CD14-positive monocyte (primary cell): ENCODE results near the gene TUBB4B. TPM values are rescaled to one million over a fixed set of nuclear protein-coding genes. Genes with fewer than 3 reads are reported as not detected.

Experiments
- DNase-seq, 3 donors: peaks; one replicate each; pipeline ENCODE4 v3.0.0-alpha.2; 2011 to 2022
- H2AFZ ChIP-seq: 2 replicates; pipeline ENCODE4 v1.6.0; 2012; ENCODE audit warnings: mild to moderate bottlenecking, low read depth, low read length, inconsistent platforms; ENCODE audit not compliant: insufficient read depth, poor library complexity, severe bottlenecking
- H3K27ac ChIP-seq, 2 donors: 1 replicate in 1 of 2; 2 replicates in 1 of 2; pipeline ENCODE4 v1.5.1; 2012 to 2013; ENCODE audit warnings: low read length in 2 of 2, control low read depth in 1 of 2, inconsistent platforms in 1 of 2, low read depth in 1 of 2, mild to moderate bottlenecking in 1 of 2
- H3K27me3 ChIP-seq, 2 donors: one replicate each; pipeline versions ENCODE4 v1.6.0 to v1.6.1; 2011 to 2013; ENCODE audit warnings: low read length in 2 of 2; ENCODE audit not compliant: control insufficient read depth in 2 of 2, insufficient read depth in 2 of 2
- H3K36me3 ChIP-seq, 2 donors: replicated peaks in 1 of 2; 1 replicate in 1 of 2; 2 replicates in 1 of 2; pipeline versions ENCODE4 v1.5.1 to v1.6.1; 2012 to 2013; ENCODE audit warnings: low read length in 2 of 2, control low read depth in 1 of 2, inconsistent platforms in 1 of 2, mild to moderate bottlenecking in 1 of 2; ENCODE audit not compliant: insufficient read depth in 2 of 2, control insufficient read depth in 1 of 2
- H3K4me1 ChIP-seq, 2 donors: 1 replicate in 1 of 2; 2 replicates in 1 of 2; pipeline versions ENCODE4 v1.5.1 to v1.6.1; 2012 to 2013; ENCODE audit warnings: low read length in 2 of 2, control low read depth in 1 of 2, inconsistent platforms in 1 of 2, mild to moderate bottlenecking in 1 of 2, moderate library complexity in 1 of 2; ENCODE audit not compliant: insufficient read depth in 2 of 2, control insufficient read depth in 1 of 2
- H3K4me2 ChIP-seq: replicated peaks from 2 replicates; pipeline ENCODE3; 2012; ENCODE audit warnings: low read length, moderate library complexity, mild to moderate bottlenecking; ENCODE audit not compliant: poor library complexity, severe bottlenecking; ENCODE audit errors: extremely low read depth
- H3K4me3 ChIP-seq, 3 experiments: fragments of 200-600 bp in 1 of 3; sonication (generic) in 1 of 3; replicated peaks in 1 of 3; 1 replicate in 2 of 3; 2 replicates in 1 of 3; pipeline ENCODE4 v1.5.1; 2011 to 2013; ENCODE audit warnings: low read length in 3 of 3, mild to moderate bottlenecking in 3 of 3, control low read depth in 2 of 3, low read depth in 2 of 3, inconsistent platforms in 1 of 3, moderate library complexity in 1 of 3
- H3K79me2 ChIP-seq: 2 replicates; pipeline ENCODE4 v1.6.0; 2012; ENCODE audit warnings: mild to moderate bottlenecking, control low read depth, inconsistent platforms, low read length, moderate library complexity; ENCODE audit not compliant: insufficient read depth
- H3K9ac ChIP-seq: 2 replicates; pipeline ENCODE4 v1.6.0; 2017; ENCODE audit warnings: low read length, mild to moderate bottlenecking; ENCODE audit not compliant: insufficient read depth, poor library complexity, severe bottlenecking
- H3K9me3 ChIP-seq, 2 donors: replicated peaks in 1 of 2; 1 replicate in 1 of 2; 2 replicates in 1 of 2; pipeline versions ENCODE4 v1.5.1 to v1.6.1; 2012 to 2013; ENCODE audit warnings: low read length in 2 of 2, control low read depth in 1 of 2; ENCODE audit not compliant: control insufficient read depth in 1 of 2, insufficient read depth in 1 of 2
- H4K20me1 ChIP-seq: 2 replicates; pipeline ENCODE4 v1.6.0; 2012; ENCODE audit warnings: mild to moderate bottlenecking, low read length, control low read depth, moderate library complexity; ENCODE audit not compliant: insufficient read depth
- H3K27ac Mint-ChIP-seq, 7 donors: one replicate each; pipeline ENCODE4 v1.8.0; 2020; ENCODE audit warnings: mild to moderate bottlenecking in 7 of 7, mixed read lengths in 7 of 7, moderate library complexity in 6 of 7, inconsistent platforms in 2 of 7
- H3K27me3 Mint-ChIP-seq, 3 donors: one replicate each; pipeline ENCODE4 v1.8.0; 2021 to 2022; ENCODE audit warnings: low read depth in 3 of 3, mild to moderate bottlenecking in 3 of 3, mixed read lengths in 3 of 3, moderate library complexity in 3 of 3, inconsistent platforms in 1 of 3
- H3K36me3 Mint-ChIP-seq, 2 donors: one replicate each; pipeline ENCODE4 v1.8.0; 2020; ENCODE audit warnings: mixed read lengths in 2 of 2, inconsistent platforms in 1 of 2, mild to moderate bottlenecking in 1 of 2
- H3K4me1 Mint-ChIP-seq: one replicate; pipeline ENCODE4 v1.8.0; 2020; ENCODE audit warnings: mild to moderate bottlenecking, mixed read lengths
- H3K4me3 Mint-ChIP-seq, 2 donors: one replicate each; pipeline ENCODE4 v1.8.0; 2020; ENCODE audit warnings: mild to moderate bottlenecking in 2 of 2, mixed read lengths in 2 of 2, moderate library complexity in 1 of 2
- H3K9me3 Mint-ChIP-seq, 7 donors: one replicate each; pipeline ENCODE4 v1.8.0; 2020 to 2022; ENCODE audit warnings: mixed read lengths in 7 of 7, mild to moderate bottlenecking in 6 of 7, moderate library complexity in 6 of 7, inconsistent platforms in 2 of 7
- CTCF ChIP-seq: fragments of 200-600 bp; IDR thresholded peaks from one replicate; pipeline ENCODE4 v1.8.0; 2022; ENCODE audit warnings: antibody characterized with exemption, mild to moderate bottlenecking
- WGBS: methylation state at CpG from one replicate; pipeline ENCODE4 v1.1.5; 2013; ENCODE audit warnings: missing lambda C conversion rate; ENCODE audit not compliant: insufficient coverage; 5-methylcytosine and 5-hydroxymethylcytosine counted together
- intact Hi-C, 2 donors: fragments of 100-400 bp; cut with micrococcal nuclease; formaldehyde crosslinking; loops; one replicate each; pipeline versions ENCODE4 v1.15.0 to v1.15.1; 2023
- polyA plus RNA-seq, 3 donors: library from polyadenylated mRNA; depleted of rRNA in 1 of 3; unstranded in 2 of 3; stranded (reverse) in 1 of 3; fragments of 300-500 nt in 2 of 3; fragments of >200 nt in 1 of 3; fragmentation: Illumina TruSeq in 2 of 3; gene quantifications; 1 replicate in 2 of 3; 2 replicates in 1 of 3; pipeline ENCODE4 v1.2.3, GENCODE V29; 2012 to 2021

TUBB4B gene
- polyA plus RNA-seq, 3 donors = 58.1 to 284 (median 70.8) TPM

GRCh38 chr9:137247916-137248175 lies 6.8 kb downstream of the TUBB4B start:
- Histone ChIP-seq H3K36me3 (peaks cover 9 to 10% of the 10 kb centered on the region in 2 donors), H3K4me2 (no peak overlapping the region), H3K27me3 (no peaks in the 10 kb centered on the region), H3K9ac (no peak overlapping the region), H3K27ac (no peak overlapping the region), H3K79me2 (peaks cover 3% of the 10 kb centered on the region), H4K20me1 (peaks cover 20% of the 10 kb centered on the region), H2AFZ (no peak overlapping the region), H3K9me3 (no peaks in the 10 kb centered on the region), H3K4me1 (peaks cover 6 to 13% of the 10 kb centered on the region in 2 donors), H3K4me3 (no peak overlapping the region)
- Mint-ChIP-seq H3K27ac (no peak overlapping the region), H3K4me3 (no peak overlapping the region), H3K27me3 (peaks cover 2 to 7% (median 6%) of the 10 kb centered on the region in 3 donors), H3K36me3 (peaks cover 7 to 10% of the 10 kb centered on the region in 2 donors), H3K4me1 (peaks cover 16% of the 10 kb centered on the region), H3K9me3 (no peaks in the 10 kb centered on the region)
- no peak for TF ChIP-seq CTCF
- DNase-seq = no peak
- intact Hi-C loops = no loop called here
- WGBS = 100% methylated on average over 2 of the region's 6 CpGs

DNA sequence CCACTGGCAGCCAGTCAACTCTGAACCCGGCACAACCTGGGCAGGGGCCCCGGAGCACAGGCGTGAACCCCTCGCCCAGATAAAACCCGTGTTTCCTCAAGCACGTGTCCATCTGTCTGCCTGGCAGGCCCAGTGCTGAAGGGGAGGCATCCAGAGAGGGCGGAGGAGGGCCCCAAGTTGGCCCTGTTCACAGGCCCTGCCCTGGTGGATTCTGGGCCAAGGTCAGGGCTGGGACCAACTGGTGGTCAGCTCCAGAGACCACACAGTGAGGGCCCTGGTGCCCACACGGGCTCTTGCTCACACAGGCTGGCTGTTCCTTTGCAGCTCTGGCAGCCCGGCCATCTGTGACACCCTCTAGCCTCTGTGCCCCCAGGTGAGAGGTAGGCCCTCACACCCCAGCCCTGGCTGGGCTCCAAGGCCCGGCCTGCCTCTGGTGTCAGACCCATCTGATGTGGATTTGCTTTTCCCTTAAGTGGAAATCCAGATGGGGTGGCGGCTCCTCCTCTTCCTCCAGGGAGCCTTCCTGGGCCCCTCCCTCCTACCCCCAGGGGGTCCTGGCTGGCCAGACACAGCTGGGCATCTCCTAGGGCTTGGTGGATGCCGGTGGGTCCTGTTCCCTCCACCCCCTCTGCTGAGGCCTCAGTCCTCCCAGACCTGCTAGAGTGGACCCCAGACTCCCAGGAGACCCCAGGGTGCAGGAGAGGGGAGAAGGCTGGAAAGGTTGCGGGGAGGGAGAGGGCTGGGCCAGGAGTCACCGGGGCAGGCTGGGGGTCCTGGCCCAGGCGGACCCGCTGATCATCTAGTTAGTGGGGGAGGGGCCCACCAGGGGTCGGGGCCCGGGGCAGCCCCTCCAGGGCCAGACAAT lies 9.5 kb downstream of the TUBB4B start:
- intact Hi-C loops = no loop called here
- H3K4me2 ChIP-seq = no peak overlapping the region
- H3K27me3 ChIP-seq = no peaks in the 10 kb centered on the region
- no peak overlapping the region for H2AFZ ChIP-seq
- Mint-ChIP-seq H3K27ac (no peak overlapping the region), H3K36me3 (no peaks in the 10 kb centered on the region), H3K9me3 (no peaks in the 10 kb centered on the region), H3K27me3 (peaks cover 5 to 11% (median 6%) of the 10 kb centered on the region in 3 donors), H3K4me3 (no peak overlapping the region), H3K4me1 (peaks cover 6% of the 10 kb centered on the region)
- H3K27ac ChIP-seq = no peak overlapping the region
- H3K4me3 ChIP-seq = no peak overlapping the region
- TF ChIP-seq CTCF = no peak
- peaks cover 3% of the 10 kb centered on the region for H3K79me2 ChIP-seq
- no peak overlapping the region for H3K9ac ChIP-seq
- H3K9me3 ChIP-seq = no peaks in the 10 kb centered on the region
- H3K36me3 ChIP-seq = no peaks in the 10 kb centered on the region
- H3K4me1 ChIP-seq = peaks cover 7 to 12% of the 10 kb centered on the region in 2 donors
- WGBS = 91% methylated on average over 12 of the region's 18 CpGs
- peaks cover 3% of the 10 kb centered on the region for H4K20me1 ChIP-seq
- DNase-seq = no peak
